Trophoblast cell (in vitro differentiated cells and primary cell): ENCODE measurements around the gene DNAJC13.

Experiments used
- DNase-seq, 2 donors: peaks; one replicate each; pipeline ENCODE4 v3.0.0-alpha.2; 2016
- H2AFZ ChIP-seq: 2 replicates; pipeline ENCODE4 v1.6.1; 2013; ENCODE audit warnings: low read length, moderate library complexity, mild to moderate bottlenecking; ENCODE audit not compliant: insufficient read depth, poor library complexity
- H2AK5ac ChIP-seq: 2 replicates; pipeline ENCODE4 v1.6.1; 2013; ENCODE audit warnings: mild to moderate bottlenecking, low read length
- H2BK120ac ChIP-seq: 2 replicates; pipeline ENCODE4 v1.6.1; 2013; ENCODE audit warnings: low read length, mild to moderate bottlenecking, moderate library complexity; ENCODE audit not compliant: insufficient read depth, poor library complexity
- H2BK12ac ChIP-seq: 2 replicates; pipeline ENCODE4 v1.6.1; 2013; ENCODE audit warnings: mild to moderate bottlenecking, low read length, moderate library complexity
- H2BK5ac ChIP-seq: 2 replicates; pipeline ENCODE4 v1.6.1; 2013; ENCODE audit warnings: low read length, low read depth, moderate library complexity, mild to moderate bottlenecking; ENCODE audit not compliant: poor library complexity
- H3K14ac ChIP-seq: 2 replicates; pipeline ENCODE4 v1.6.1; 2013; ENCODE audit warnings: mild to moderate bottlenecking, low read length
- H3K18ac ChIP-seq: 2 replicates; pipeline ENCODE4 v1.6.1; 2013; ENCODE audit warnings: mild to moderate bottlenecking, low read length
- H3K23ac ChIP-seq: 2 replicates; pipeline ENCODE4 v1.6.1; 2013; ENCODE audit warnings: low read length
- H3K27ac ChIP-seq: 2 replicates; pipeline ENCODE4 v1.5.1; 2013; ENCODE audit warnings: low read depth, mild to moderate bottlenecking, inconsistent platforms, low read length, moderate library complexity
- H3K27me3 ChIP-seq: 2 replicates; pipeline ENCODE4 v1.6.1; 2013; ENCODE audit warnings: inconsistent platforms, mild to moderate bottlenecking, low read length, moderate library complexity; ENCODE audit not compliant: insufficient read depth
- H3K36me3 ChIP-seq, 2 experiments: 1 replicate in 1 of 2; 2 replicates in 1 of 2; pipeline ENCODE4 v1.6.1; 2013; ENCODE audit warnings: low read length in 2 of 2, mild to moderate bottlenecking in 2 of 2, moderate library complexity in 1 of 2; ENCODE audit not compliant: insufficient read depth in 2 of 2, control insufficient read depth in 1 of 2
- H3K4ac ChIP-seq: 2 replicates; pipeline ENCODE4 v1.6.1; 2013; ENCODE audit warnings: low read depth, mild to moderate bottlenecking, low read length, moderate library complexity
- H3K4me1 ChIP-seq, 2 experiments: 1 replicate in 1 of 2; 2 replicates in 1 of 2; pipeline ENCODE4 v1.6.1; 2013; ENCODE audit warnings: low read length in 2 of 2, mild to moderate bottlenecking in 2 of 2, moderate library complexity in 1 of 2; ENCODE audit not compliant: insufficient read depth in 2 of 2, control insufficient read depth in 1 of 2
- H3K4me2 ChIP-seq: 2 replicates; pipeline ENCODE4 v1.6.1; 2013; ENCODE audit warnings: inconsistent platforms, mild to moderate bottlenecking, low read length, moderate library complexity
- H3K4me3 ChIP-seq: 2 replicates; pipeline ENCODE4 v1.5.1; 2013; ENCODE audit warnings: mild to moderate bottlenecking, low read depth, low read length, inconsistent platforms
- H3K79me1 ChIP-seq: one replicate; pipeline ENCODE4 v1.6.1; 2013; ENCODE audit warnings: low read length
- H3K79me2 ChIP-seq: 2 replicates; pipeline ENCODE4 v1.6.1; 2013; ENCODE audit warnings: low read length, mild to moderate bottlenecking; ENCODE audit not compliant: control insufficient read depth, insufficient read depth, poor library complexity
- H3K9ac ChIP-seq: 2 replicates; pipeline ENCODE4 v1.6.1; 2013; ENCODE audit warnings: mild to moderate bottlenecking, low read length
- H3K9me3 ChIP-seq: 2 replicates; pipeline ENCODE4 v1.6.1; 2013; ENCODE audit warnings: low read depth, mild to moderate bottlenecking, control low read depth, inconsistent platforms, low read length; ENCODE audit not compliant: insufficient read depth
- H4K12ac ChIP-seq: 2 replicates; pipeline ENCODE4 v1.6.1; 2013; ENCODE audit warnings: low read depth, mild to moderate bottlenecking, low read length, moderate library complexity
- H4K8ac ChIP-seq: 2 replicates; pipeline ENCODE4 v1.6.1; 2013; ENCODE audit warnings: low read depth, mild to moderate bottlenecking, low read length, moderate library complexity
- H4K91ac ChIP-seq: one replicate; pipeline ENCODE4 v1.6.1; 2013; ENCODE audit warnings: low read depth, mild to moderate bottlenecking, low read length, moderate library complexity
- WGBS: extraction: QIAGEN DNeasy Blood & Tissue Kit; methylation state at CpG from one replicate; pipeline ENCODE4 v1.1.7; 2013; ENCODE audit warnings: missing lambda C conversion rate; ENCODE audit not compliant: insufficient read length, insufficient coverage; ENCODE audit errors: extremely low coverage; 5-methylcytosine and 5-hydroxymethylcytosine counted together

Gene DNAJC13

DNA sequence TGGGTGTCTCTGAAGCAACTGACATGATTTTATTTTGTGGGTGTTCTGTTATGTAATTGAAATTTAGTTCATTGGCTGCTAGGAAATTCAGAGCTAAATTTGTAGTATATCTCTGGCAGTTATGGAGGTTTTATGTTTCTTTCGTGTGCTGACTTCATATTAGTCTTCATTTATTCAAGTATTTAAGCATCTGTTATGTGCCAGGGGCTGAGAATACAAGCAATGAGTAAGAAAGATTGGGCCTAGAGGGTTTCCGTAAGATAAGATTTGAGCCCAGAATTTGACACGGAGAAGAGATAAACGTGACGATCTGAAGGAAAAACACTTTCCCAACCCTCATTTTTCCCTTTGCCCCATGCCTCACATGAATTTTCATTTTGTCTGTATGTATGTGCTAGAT is 104.6 kb downstream of the DNAJC13 start:
- Histone ChIP-seq H2BK12ac (no peak overlapping the region), H3K36me3 (peaks cover 8 to 22% of the 10 kb centered on the region in 2 experiments), H3K79me1 (no peaks in the 10 kb centered on the region), H3K23ac (no peak overlapping the region), H2BK5ac (no peak overlapping the region), H3K4ac (no peak overlapping the region), H4K12ac (no peak overlapping the region), H3K4me2 (no peak overlapping the region), H4K8ac (no peak overlapping the region), H3K14ac (no peak overlapping the region), H2BK120ac (no peak overlapping the region), H3K27ac (no peak overlapping the region), H3K9ac (no peak overlapping the region), H4K91ac (no peak overlapping the region), H2AK5ac (no peak overlapping the region), H3K18ac (no peak overlapping the region), H3K27me3 (no peaks in the 10 kb centered on the region), H2AFZ (no peak overlapping the region), H3K9me3 (no peaks in the 10 kb centered on the region), H3K4me3 (no peak overlapping the region), H3K4me1 (no peaks in the 10 kb centered on the region), H3K79me2 (no peaks in the 10 kb centered on the region)
- no CpG with 5 or more reads among the region's 5 CpGs for WGBS
- DNase-seq: no peak

DNA sequence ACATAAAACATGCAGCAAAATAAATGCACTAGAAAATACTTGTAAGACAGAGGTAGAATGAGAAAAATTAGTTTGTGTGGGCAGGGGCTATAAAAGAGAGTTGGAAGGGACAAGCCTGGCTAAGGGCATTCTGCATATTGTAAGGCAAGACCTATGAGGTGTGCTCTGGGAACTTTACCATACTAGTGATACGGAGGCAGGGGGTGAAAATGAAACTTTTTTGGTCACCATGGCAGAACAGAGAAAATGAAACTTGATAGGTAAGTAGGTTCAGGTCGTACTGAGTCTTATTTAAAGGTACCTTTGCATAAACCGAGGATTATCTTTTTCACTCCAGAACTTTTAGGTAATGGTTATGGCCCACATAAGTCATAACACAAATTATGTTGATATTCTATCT is 105.1 kb downstream of the DNAJC13 start:
- Histone ChIP-seq H2AK5ac (no peak overlapping the region), H3K4me1 (no peaks in the 10 kb centered on the region), H3K4me3 (no peak overlapping the region), H3K79me2 (no peaks in the 10 kb centered on the region), H2AFZ (no peak overlapping the region), H3K36me3 (peaks cover 8 to 20% of the 10 kb centered on the region in 2 experiments), H3K27ac (no peak overlapping the region), H3K23ac (no peak overlapping the region), H3K4ac (no peak overlapping the region), H2BK120ac (no peak overlapping the region), H3K79me1 (no peaks in the 10 kb centered on the region), H3K9ac (no peak overlapping the region), H2BK12ac (no peak overlapping the region), H3K27me3 (no peaks in the 10 kb centered on the region), H3K4me2 (no peak overlapping the region), H3K9me3 (no peaks in the 10 kb centered on the region), H2BK5ac (no peak overlapping the region), H3K18ac (no peak overlapping the region), H4K8ac (no peak overlapping the region), H3K14ac (no peak overlapping the region), H4K91ac (no peak overlapping the region), H4K12ac (no peak overlapping the region)
- DNase-seq: no peak
- no CpG with 5 or more reads among the region's 3 CpGs for WGBS

DNA sequence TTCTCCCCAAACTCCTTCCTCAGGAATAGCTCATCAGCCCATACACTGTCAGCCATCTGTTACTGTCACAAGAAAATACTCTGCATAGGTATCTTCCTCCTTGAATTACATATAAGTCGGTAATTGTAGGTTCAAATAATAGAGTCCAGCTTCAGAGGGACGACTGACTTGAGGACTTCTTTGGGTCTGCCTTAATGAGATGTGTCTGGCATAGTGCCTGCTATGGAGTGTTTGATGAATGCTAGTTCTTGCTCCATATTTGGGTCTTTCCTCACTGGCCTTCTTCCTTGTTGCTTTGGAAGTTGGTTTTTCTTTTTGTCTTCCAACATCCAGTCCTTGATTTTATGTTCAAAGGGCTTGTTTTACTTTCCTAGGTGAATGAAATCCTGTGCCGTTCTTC is 113.3 kb downstream of the DNAJC13 start:
- H3K27ac ChIP-seq: no peak overlapping the region
- DNase-seq: no peak
- no peaks in the 10 kb centered on the region for H3K27me3 ChIP-seq
- no peak overlapping the region for H3K9ac ChIP-seq
- no peak overlapping the region for H2AFZ ChIP-seq
- peaks cover 7 to 27% of the 10 kb centered on the region in 2 experiments for H3K36me3 ChIP-seq
- H3K14ac ChIP-seq: no peak overlapping the region
- H2AK5ac ChIP-seq: no peak overlapping the region
- no peak overlapping the region for H2BK12ac ChIP-seq
- H3K79me2 ChIP-seq: no peaks in the 10 kb centered on the region
- H4K12ac ChIP-seq: no peak overlapping the region
- no peak overlapping the region for H3K23ac ChIP-seq
- no peak overlapping the region for H3K4ac ChIP-seq
- no CpG with 5 or more reads among the region's 3 CpGs for WGBS
- no peaks in the 10 kb centered on the region for H3K79me1 ChIP-seq
- no peak overlapping the region for H3K4me3 ChIP-seq
- H3K9me3 ChIP-seq: no peaks in the 10 kb centered on the region
- H3K4me1 ChIP-seq: no peaks in the 10 kb centered on the region
- no peak overlapping the region for H4K91ac ChIP-seq
- no peak overlapping the region for H2BK5ac ChIP-seq
- H3K4me2 ChIP-seq: no peak overlapping the region
- no peak overlapping the region for H4K8ac ChIP-seq
- no peak overlapping the region for H3K18ac ChIP-seq
- no peak overlapping the region for H2BK120ac ChIP-seq

DNA sequence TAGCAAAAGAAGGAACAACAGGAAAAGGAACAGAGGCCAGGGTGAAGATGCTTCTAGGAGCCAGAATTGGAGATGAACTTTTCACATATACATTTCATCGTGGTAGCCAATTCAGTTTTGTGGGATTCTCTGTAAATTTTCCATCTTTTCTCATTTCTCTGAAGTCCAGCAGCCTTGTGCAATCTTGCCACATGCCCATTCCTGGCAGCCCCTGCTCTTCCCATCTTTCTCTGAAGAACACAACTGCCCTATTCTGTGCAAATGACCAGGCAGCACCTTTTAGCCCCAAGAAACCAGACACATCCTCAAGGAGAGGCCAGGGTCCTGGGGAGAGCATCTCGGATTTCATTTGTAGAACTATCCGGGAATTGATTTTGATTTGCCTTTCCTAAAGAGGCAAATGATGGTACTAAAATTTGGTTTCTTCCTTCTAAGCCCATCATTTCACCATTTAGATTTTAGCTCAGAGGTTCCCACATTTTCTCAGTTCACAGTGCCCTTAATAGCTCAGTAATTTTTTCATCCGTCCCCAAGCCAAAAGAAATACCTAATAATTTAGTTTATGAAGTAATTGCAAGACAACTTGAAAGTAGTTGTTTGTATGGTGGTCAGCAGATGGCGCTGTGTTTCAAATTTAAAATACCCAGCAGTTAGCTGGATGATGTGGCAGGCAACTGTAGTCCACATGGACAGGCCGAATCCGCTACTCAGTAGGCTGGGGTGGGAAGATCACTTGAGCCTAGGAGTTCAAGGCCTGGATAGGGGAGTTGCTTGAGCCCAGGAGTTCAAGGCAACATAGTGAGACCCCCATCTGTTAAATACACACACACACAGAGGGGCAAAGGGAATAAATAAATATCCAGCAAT is 118.5 kb downstream of the DNAJC13 start:
- H3K79me2 ChIP-seq: no peaks in the 10 kb centered on the region

More for the DNA sequence above, 118.5 kb downstream of the DNAJC13 start:
- Histone ChIP-seq H4K91ac (no peak overlapping the region), H3K4me3 (no peak overlapping the region), H4K8ac (no peak overlapping the region), H3K14ac (no peak overlapping the region), H3K27me3 (no peaks in the 10 kb centered on the region), H3K4ac (no peak overlapping the region), H3K18ac (no peak overlapping the region), H3K36me3 (peaks cover 13 to 26% of the 10 kb centered on the region in 2 experiments), H3K4me1 (no peaks in the 10 kb centered on the region), H2BK12ac (no peak overlapping the region), H2BK5ac (no peak overlapping the region), H2AK5ac (no peak overlapping the region), H3K23ac (no peak overlapping the region), H3K79me1 (no peaks in the 10 kb centered on the region), H3K27ac (no peak overlapping the region), H3K9ac (peak overlapping the region; percentile 33), H4K12ac (no peak overlapping the region), H2BK120ac (no peak overlapping the region), H2AFZ (no peak overlapping the region), H3K4me2 (no peak overlapping the region), H3K9me3 (no peaks in the 10 kb centered on the region)
- no CpG with 5 or more reads among the region's 7 CpGs for WGBS
- DNase-seq: peak; percentile 54 to 82
